Osteocyte (in vitro differentiated cells): ENCODE data around the gene SGTA. TPM values are rescaled to one million over a fixed set of nuclear protein-coding genes. Genes with fewer than 3 reads are reported as not detected.

Experiments used
- DNase-seq: peaks from one replicate; pipeline ENCODE4 v3.0.0; 2021; ENCODE audit warnings: mixed read lengths; ENCODE audit not compliant: unreplicated experiment; ENCODE audit errors: extremely low spot score
- H3K27ac Mint-ChIP-seq: one replicate; pipeline ENCODE4 v1.8.0; 2021; ENCODE audit warnings: mild to moderate bottlenecking, mixed read lengths; ENCODE audit not compliant: unreplicated experiment
- H3K27me3 Mint-ChIP-seq: one replicate; pipeline ENCODE4 v1.8.0; 2021; ENCODE audit warnings: mixed read lengths; ENCODE audit not compliant: unreplicated experiment
- H3K36me3 Mint-ChIP-seq: one replicate; pipeline ENCODE4 v1.8.0; 2021; ENCODE audit warnings: mixed read lengths; ENCODE audit not compliant: unreplicated experiment
- H3K4me1 Mint-ChIP-seq: one replicate; pipeline ENCODE4 v1.8.0; 2021; ENCODE audit warnings: mixed read lengths; ENCODE audit not compliant: unreplicated experiment
- H3K4me3 Mint-ChIP-seq: one replicate; pipeline ENCODE4 v1.8.0; 2021; ENCODE audit warnings: mild to moderate bottlenecking, moderate library complexity, mixed read lengths; ENCODE audit not compliant: unreplicated experiment
- H3K9me3 Mint-ChIP-seq: one replicate; pipeline ENCODE4 v1.8.0; 2021; ENCODE audit warnings: mixed read lengths; ENCODE audit not compliant: unreplicated experiment
- CTCF ChIP-seq: fragments of 200-600 bp; sonication (generic); IDR thresholded peaks from 2 replicates; pipeline ENCODE4 v1.5.0; 2021; ENCODE audit warnings: antibody characterized with exemption, mild to moderate bottlenecking, moderate library complexity
- total RNA-seq: library from RNA; stranded (reverse); gene quantifications from 2 replicates; pipeline ENCODE4 v1.2.1, GENCODE V29; 2021

The SGTA gene
- total RNA-seq, 1 donor from 2014 or later, result 53.2 TPM

- H3K27me3 Mint-ChIP-seq, result no peaks in the 10 kb centered on the region
- no peaks in the 10 kb centered on the region for H3K9me3 Mint-ChIP-seq
- no peak overlapping the region for H3K27ac Mint-ChIP-seq
- H3K4me1 Mint-ChIP-seq, result no peaks in the 10 kb centered on the region
- DNase-seq, result no peak
- no peak overlapping the region for H3K4me3 Mint-ChIP-seq
- peaks cover 6% of the 10 kb centered on the region for H3K36me3 Mint-ChIP-seq
- no peak for TF ChIP-seq CTCF
These were observed 19.8 kb upstream of the SGTA start for GRCh38 chr19:2802826-2803225.

GRCh38 chr19:2800506-2800905 is 17.4 kb upstream of the SGTA start:
- H3K4me1 Mint-ChIP-seq, result no peaks in the 10 kb centered on the region
- no peak overlapping the region for H3K4me3 Mint-ChIP-seq
- no peak for TF ChIP-seq CTCF
- H3K36me3 Mint-ChIP-seq, result peaks cover 10% of the 10 kb centered on the region
- no peak overlapping the region for H3K27ac Mint-ChIP-seq
- no peaks in the 10 kb centered on the region for H3K9me3 Mint-ChIP-seq
- no peaks in the 10 kb centered on the region for H3K27me3 Mint-ChIP-seq
- no peak for DNase-seq

- Mint-ChIP-seq H3K36me3 (peaks cover 12% of the 10 kb centered on the region), H3K4me1 (no peaks in the 10 kb centered on the region), H3K4me3 (no peak overlapping the region), H3K27me3 (no peaks in the 10 kb centered on the region), H3K27ac (no peak overlapping the region), H3K9me3 (no peaks in the 10 kb centered on the region)
- TF ChIP-seq CTCF, result no peak
- DNase-seq, result no peak
These were observed 16.4 kb upstream of the SGTA start for GRCh38 chr19:2799273-2800020.

GRCh38 chr19:2798733-2799132 is 15.7 kb upstream of the SGTA start:
- DNase-seq, result no peak
- Mint-ChIP-seq H3K9me3 (no peaks in the 10 kb centered on the region), H3K27ac (no peak overlapping the region), H3K4me3 (no peak overlapping the region), H3K27me3 (no peaks in the 10 kb centered on the region), H3K4me1 (no peaks in the 10 kb centered on the region), H3K36me3 (peaks cover 10% of the 10 kb centered on the region)
- TF ChIP-seq CTCF, result no peak

GRCh38 chr19:2798158-2798685 is 15.1 kb upstream of the SGTA start:
- peaks cover 12% of the 10 kb centered on the region for H3K36me3 Mint-ChIP-seq
- TF ChIP-seq CTCF, result no peak
- no peak overlapping the region for H3K4me3 Mint-ChIP-seq
- H3K27me3 Mint-ChIP-seq, result no peaks in the 10 kb centered on the region
- no peaks in the 10 kb centered on the region for H3K9me3 Mint-ChIP-seq
- DNase-seq, result no peak
- H3K27ac Mint-ChIP-seq, result no peak overlapping the region
- H3K4me1 Mint-ChIP-seq, result no peaks in the 10 kb centered on the region
